ENCODE results near the gene HPGDS.

HPGDS gene

GRCh38 chr4:94370533-94371254 lies 28.1 kb upstream of the HPGDS start:
- POLR2A ChIA-PET: no interaction called here
- no peak for TF ChIP-seq SUZ12 (IDR thresholded peaks at IDR 0.05)
- no peak for TF ChIP-seq BHLHE40 (IDR thresholded peaks at IDR 0.05; ENCODE audit: borderline replicate concordance)
- TF ChIP-seq FOXK2 (IDR thresholded peaks at IDR 0.05): no peak
- TF ChIP-seq FOXM1 (IDR thresholded peaks at IDR 0.05; ENCODE audit: borderline replicate concordance): no peak
- TF ChIP-seq L3MBTL2 (conservative IDR thresholded peaks at IDR 0.05): no peak
- TF ChIP-seq LEF1 (IDR thresholded peaks at IDR 0.05; ENCODE audit: borderline replicate concordance): no peak
- TF ChIP-seq ZNF384 (IDR thresholded peaks at IDR 0.05): no peak
- no peak for TF ChIP-seq CTBP1 (IDR thresholded peaks at IDR 0.05; ENCODE audit: borderline replicate concordance)
- no peak for TF ChIP-seq HDGF (IDR thresholded peaks at IDR 0.05; ENCODE audit: borderline replicate concordance)
- CTCF ChIA-PET: no interaction called here
- DNase-seq (ENCODE audit: extremely low spot score): no peak

DNA sequence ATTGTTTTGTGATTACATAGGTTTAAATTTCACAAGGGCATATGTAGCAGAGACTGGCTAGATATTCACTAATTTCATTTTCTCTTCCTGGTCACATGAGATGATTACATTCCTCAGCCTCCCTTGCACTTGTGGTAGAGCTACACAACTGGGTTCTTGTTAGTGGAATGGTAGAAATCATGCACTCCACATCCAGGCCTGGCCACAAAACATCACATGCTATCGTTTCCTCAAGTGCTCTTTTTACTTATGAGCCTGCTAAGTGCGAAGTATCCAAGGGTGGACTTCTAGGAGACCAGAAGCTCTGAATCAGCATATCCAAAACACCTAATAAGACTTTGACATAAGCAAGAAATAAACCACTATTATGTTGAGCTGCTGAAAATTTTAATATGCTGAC lies 26.4 kb upstream of the HPGDS start:
- DNase-seq (ENCODE audit: extremely low spot score): no peak
- CTCF ChIA-PET: no interaction called here
- no peak for TF ChIP-seq FOXK2 (IDR thresholded peaks at IDR 0.05)
- TF ChIP-seq L3MBTL2 (conservative IDR thresholded peaks at IDR 0.05): no peak
- no peak for TF ChIP-seq FOXA1 (IDR thresholded peaks at IDR 0.05)
- TF ChIP-seq SP1 (IDR thresholded peaks at IDR 0.05): no peak
- TF ChIP-seq LEF1 (IDR thresholded peaks at IDR 0.05; ENCODE audit: borderline replicate concordance): no peak
- TF ChIP-seq NFRKB (IDR thresholded peaks at IDR 0.05): no peak
- TF ChIP-seq ARNT (IDR thresholded peaks at IDR 0.05): no peak
- no peak for TF ChIP-seq ELF4 (IDR thresholded peaks at IDR 0.05)
- no peak for TF ChIP-seq TARDBP (IDR thresholded peaks at IDR 0.05)
- TF ChIP-seq, protein P1, sequence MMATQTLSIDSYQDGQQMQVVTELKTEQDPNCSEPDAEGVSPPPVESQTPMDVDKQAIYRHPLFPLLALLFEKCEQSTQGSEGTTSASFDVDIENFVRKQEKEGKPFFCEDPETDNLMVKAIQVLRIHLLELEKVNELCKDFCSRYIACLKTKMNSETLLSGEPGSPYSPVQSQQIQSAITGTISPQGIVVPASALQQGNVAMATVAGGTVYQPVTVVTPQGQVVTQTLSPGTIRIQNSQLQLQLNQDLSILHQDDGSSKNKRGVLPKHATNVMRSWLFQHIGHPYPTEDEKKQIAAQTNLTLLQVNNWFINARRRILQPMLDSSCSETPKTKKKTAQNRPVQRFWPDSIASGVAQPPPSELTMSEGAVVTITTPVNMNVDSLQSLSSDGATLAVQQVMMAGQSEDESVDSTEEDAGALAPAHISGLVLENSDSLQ (IDR thresholded peaks at IDR 0.05): no peak
- TF ChIP-seq ZNF384 (IDR thresholded peaks at IDR 0.05): no peak
- TF ChIP-seq HDGF (IDR thresholded peaks at IDR 0.05; ENCODE audit: borderline replicate concordance): no peak
- no peak for TF ChIP-seq SUZ12 (IDR thresholded peaks at IDR 0.05)
- TF ChIP-seq CTBP1 (IDR thresholded peaks at IDR 0.05; ENCODE audit: borderline replicate concordance): no peak
- TF ChIP-seq FOXM1 (IDR thresholded peaks at IDR 0.05; ENCODE audit: borderline replicate concordance): no peak
- POLR2A ChIA-PET: no interaction called here

- no peak for TF ChIP-seq SP1 (IDR thresholded peaks at IDR 0.05)
- TF ChIP-seq HDGF (IDR thresholded peaks at IDR 0.05; ENCODE audit: borderline replicate concordance): no peak
- TF ChIP-seq LEF1 (IDR thresholded peaks at IDR 0.05; ENCODE audit: borderline replicate concordance): no peak
- no peak for TF ChIP-seq TARDBP (IDR thresholded peaks at IDR 0.05)
- no peak for TF ChIP-seq NFRKB (IDR thresholded peaks at IDR 0.05)
- TF ChIP-seq ELF4 (IDR thresholded peaks at IDR 0.05): no peak
- TF ChIP-seq CTBP1 (IDR thresholded peaks at IDR 0.05; ENCODE audit: borderline replicate concordance): no peak
- no peak for TF ChIP-seq L3MBTL2 (conservative IDR thresholded peaks at IDR 0.05)
- no peak for TF ChIP-seq FOXK2 (IDR thresholded peaks at IDR 0.05)
- TF ChIP-seq ZNF384 (IDR thresholded peaks at IDR 0.05): no peak
- no peak for TF ChIP-seq FOXM1 (IDR thresholded peaks at IDR 0.05; ENCODE audit: borderline replicate concordance)
- POLR2A ChIA-PET: no interaction called here
- CTCF ChIA-PET: no interaction called here
- no peak for DNase-seq (ENCODE audit: extremely low spot score)
Measured at GRCh38 chr4:94368459-94368858, 25.8 kb upstream of the HPGDS start.

DNA sequence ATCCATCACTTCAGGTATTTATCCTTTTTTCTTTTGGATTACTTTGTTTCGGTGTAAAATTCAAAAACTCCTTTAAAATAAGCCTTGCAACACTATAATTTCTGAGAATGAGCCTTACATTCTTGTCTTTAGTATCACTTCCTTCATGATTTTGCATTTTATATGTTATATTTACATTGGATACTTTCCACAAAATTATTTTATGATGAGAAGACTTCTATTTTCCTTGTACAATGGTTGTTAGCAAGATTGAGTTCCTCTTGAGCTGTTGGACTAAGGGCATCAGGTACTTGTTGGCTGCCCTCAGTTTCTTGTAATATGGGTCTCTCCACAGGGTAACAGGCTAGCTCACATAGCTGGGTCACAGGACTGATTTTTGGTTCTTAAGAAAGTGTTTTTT lies 22.7 kb upstream of the HPGDS start:
- ChIA-PET CTCF (no interaction called here), POLR2A (no interaction called here)
- TF ChIP-seq BHLHE40 (IDR thresholded peaks at IDR 0.05; ENCODE audit: borderline replicate concordance) (no peak), FOXM1 (IDR thresholded peaks at IDR 0.05; ENCODE audit: borderline replicate concordance) (no peak), ZNF384 (IDR thresholded peaks at IDR 0.05) (no peak)
- no peak for DNase-seq (ENCODE audit: extremely low spot score)

DNA sequence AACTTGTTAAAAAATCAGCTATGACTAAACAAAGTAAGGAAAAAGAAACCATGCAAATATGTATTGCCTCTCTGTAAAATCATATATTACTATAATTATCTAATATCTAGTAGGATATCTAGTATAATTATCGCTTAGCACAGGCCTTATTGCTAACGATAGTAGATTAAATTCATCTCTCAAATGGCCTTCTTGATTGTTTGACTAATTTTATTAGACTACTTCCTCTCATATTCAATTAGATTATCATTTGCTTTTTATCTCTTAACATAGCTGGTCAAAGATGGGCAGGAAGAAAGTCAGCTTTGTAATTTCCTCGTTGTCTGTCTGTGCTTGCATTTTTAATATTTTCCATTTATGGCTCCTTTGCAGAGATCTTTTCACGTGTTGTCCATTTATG lies 21.9 kb upstream of the HPGDS start:
- ChIA-PET POLR2A (no interaction called here), CTCF (no interaction called here)
- no peak for TF ChIP-seq ARNT (IDR thresholded peaks at IDR 0.05)
- no peak for TF ChIP-seq FOXA1 (IDR thresholded peaks at IDR 0.05)
- no peak for DNase-seq (ENCODE audit: extremely low spot score)

DNA sequence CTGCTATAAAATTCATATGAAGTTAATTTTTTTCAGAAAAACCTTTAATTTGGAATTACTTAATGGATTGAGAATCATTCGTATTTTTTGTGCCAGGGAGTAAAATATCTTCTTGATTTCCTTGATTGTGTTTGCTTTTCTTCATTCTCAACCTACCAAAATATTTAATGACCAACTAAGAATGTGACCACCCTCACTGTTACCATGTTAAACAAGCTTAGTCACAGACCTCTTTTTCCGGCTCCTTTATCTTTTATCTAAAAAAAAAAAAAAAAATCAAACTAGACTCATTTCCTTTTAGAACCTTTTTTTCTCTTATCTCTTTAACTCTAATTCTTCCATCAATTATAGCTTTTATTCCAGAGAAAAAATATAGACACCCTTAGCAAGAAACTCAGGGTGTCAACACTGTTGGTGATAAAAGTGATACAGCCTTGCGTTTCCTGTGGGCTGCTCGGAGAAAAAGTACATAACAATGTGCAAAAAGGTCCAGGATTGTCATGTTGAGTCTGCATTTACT lies 20.6 kb upstream of the HPGDS start:
- no peak for DNase-seq (ENCODE audit: extremely low spot score)
- TF ChIP-seq ELF4 (IDR thresholded peaks at IDR 0.05): no peak
- TF ChIP-seq FOXM1 (IDR thresholded peaks at IDR 0.05; ENCODE audit: borderline replicate concordance): no peak
- TF ChIP-seq LEF1 (IDR thresholded peaks at IDR 0.05; ENCODE audit: borderline replicate concordance): no peak
- no peak for TF ChIP-seq ZNF384 (IDR thresholded peaks at IDR 0.05)
- TF ChIP-seq NFRKB (IDR thresholded peaks at IDR 0.05): no peak
- no peak for TF ChIP-seq SUZ12 (IDR thresholded peaks at IDR 0.05)
- no peak for TF ChIP-seq L3MBTL2 (conservative IDR thresholded peaks at IDR 0.05)
- no peak for TF ChIP-seq FOXA1 (IDR thresholded peaks at IDR 0.05)
- TF ChIP-seq TARDBP (IDR thresholded peaks at IDR 0.05): no peak
- no peak for TF ChIP-seq SP1 (IDR thresholded peaks at IDR 0.05)
- no peak for TF ChIP-seq ARNT (IDR thresholded peaks at IDR 0.05)
- TF ChIP-seq HDGF (IDR thresholded peaks at IDR 0.05; ENCODE audit: borderline replicate concordance): no peak
- TF ChIP-seq, protein P1 (IDR thresholded peaks at IDR 0.05): no peak
- TF ChIP-seq BHLHE40 (IDR thresholded peaks at IDR 0.05; ENCODE audit: borderline replicate concordance): no peak
- TF ChIP-seq CTBP1 (IDR thresholded peaks at IDR 0.05; ENCODE audit: borderline replicate concordance): no peak
- TF ChIP-seq FOXK2 (IDR thresholded peaks at IDR 0.05): no peak
- ChIA-PET POLR2A (no interaction called here), CTCF (no interaction called here)

- no peak for DNase-seq (ENCODE audit: extremely low spot score)
- CTCF ChIA-PET: no interaction called here
- no peak for TF ChIP-seq HDGF (IDR thresholded peaks at IDR 0.05; ENCODE audit: borderline replicate concordance)
- TF ChIP-seq FOXM1 (IDR thresholded peaks at IDR 0.05; ENCODE audit: borderline replicate concordance): no peak
- TF ChIP-seq ELF4 (IDR thresholded peaks at IDR 0.05): no peak
- TF ChIP-seq SUZ12 (IDR thresholded peaks at IDR 0.05): no peak
- TF ChIP-seq, protein P1 (IDR thresholded peaks at IDR 0.05): no peak
- no peak for TF ChIP-seq SP1 (IDR thresholded peaks at IDR 0.05)
- TF ChIP-seq CTBP1 (IDR thresholded peaks at IDR 0.05; ENCODE audit: borderline replicate concordance): no peak
- TF ChIP-seq FOXA1 (IDR thresholded peaks at IDR 0.05): no peak
- TF ChIP-seq ZNF384 (IDR thresholded peaks at IDR 0.05): no peak
- no peak for TF ChIP-seq LEF1 (IDR thresholded peaks at IDR 0.05; ENCODE audit: borderline replicate concordance)
- no peak for TF ChIP-seq ARNT (IDR thresholded peaks at IDR 0.05)
- no peak for TF ChIP-seq TARDBP (IDR thresholded peaks at IDR 0.05)
- no peak for TF ChIP-seq BHLHE40 (IDR thresholded peaks at IDR 0.05; ENCODE audit: borderline replicate concordance)
- no peak for TF ChIP-seq NFRKB (IDR thresholded peaks at IDR 0.05)
- TF ChIP-seq L3MBTL2 (conservative IDR thresholded peaks at IDR 0.05): no peak
- POLR2A ChIA-PET: no interaction called here
Measured at GRCh38 chr4:94359838-94360237, 17.2 kb upstream of the HPGDS start.
